ENCODE measurements around the gene COPB2.

COPB2 gene

GRCh38 chr3:139358841-139359562 is 30.4 kb downstream of the COPB2 start:
- DNase-seq (ENCODE audit: low read depth, low spot score), result no peak
- no peak overlapping the region for H3K4me3 ChIP-seq (ENCODE audit: low read depth, low read length)
- in situ Hi-C loops (cut with HindIII; ENCODE audit: low sequenced_read_pairs), result no loop called here
- TF ChIP-seq CTCF (IDR thresholded peaks at IDR 0.05; ENCODE audit: low read depth, low read length), result no peak

DNA sequence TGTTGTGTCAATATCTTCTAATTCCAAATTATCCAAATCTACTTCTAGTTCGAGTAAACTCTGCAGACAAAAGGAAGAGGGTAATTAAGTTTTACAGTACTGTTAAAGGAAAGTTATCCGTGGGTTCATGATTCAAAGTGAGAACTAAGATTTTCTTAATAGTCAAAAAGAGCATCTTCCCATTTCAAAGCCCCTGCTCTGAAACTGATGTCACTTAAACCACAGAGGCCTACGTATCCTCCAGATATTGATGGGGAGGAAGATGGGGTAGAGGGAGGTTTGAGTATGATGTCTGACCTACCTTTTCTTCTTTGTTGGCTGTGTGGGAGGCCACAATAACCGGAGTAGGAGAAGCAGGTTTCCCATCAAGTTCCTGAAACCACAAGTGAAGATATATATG is 31.5 kb downstream of the COPB2 start:
- in situ Hi-C loops (cut with HindIII; ENCODE audit: low sequenced_read_pairs), result no loop called here
- no peak for TF ChIP-seq CTCF (IDR thresholded peaks at IDR 0.05; ENCODE audit: low read depth, low read length)
- no peak overlapping the region for H3K4me3 ChIP-seq (ENCODE audit: low read depth, low read length)
- DNase-seq (ENCODE audit: low read depth, low spot score), result no peak

DNA sequence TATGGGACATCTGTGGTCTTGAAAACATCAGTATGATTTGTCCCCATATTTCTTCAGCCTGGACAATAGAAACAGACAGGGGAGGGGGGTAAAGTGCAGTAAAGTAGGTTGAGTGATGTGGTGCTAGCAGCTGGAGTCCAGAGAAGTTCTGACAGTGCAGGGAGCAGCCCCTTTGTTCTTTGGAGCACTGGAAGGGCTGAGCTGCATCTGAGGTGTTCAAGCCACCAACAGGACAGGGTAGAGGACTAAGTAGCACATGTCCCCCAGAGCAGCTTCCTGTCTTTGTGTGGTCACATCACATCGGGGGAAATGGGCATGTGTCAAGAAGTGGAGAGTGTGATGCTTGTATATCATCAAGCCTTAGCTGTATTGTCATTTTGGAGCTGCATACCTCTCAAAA is 33.6 kb downstream of the COPB2 start:
- no peak overlapping the region for H3K4me3 ChIP-seq (ENCODE audit: low read depth, low read length)
- no peak for TF ChIP-seq CTCF (IDR thresholded peaks at IDR 0.05; ENCODE audit: low read depth, low read length)
- no peak for DNase-seq (ENCODE audit: low read depth, low spot score)
- in situ Hi-C loops (cut with HindIII; ENCODE audit: low sequenced_read_pairs), result no loop called here

GRCh38 chr3:139355476-139355875 is 34.0 kb downstream of the COPB2 start:
- no peak for TF ChIP-seq CTCF (IDR thresholded peaks at IDR 0.05; ENCODE audit: low read depth, low read length)
- H3K4me3 ChIP-seq (ENCODE audit: low read depth, low read length), result no peak overlapping the region
- in situ Hi-C loops (cut with HindIII; ENCODE audit: low sequenced_read_pairs), result no loop called here
- no peak for DNase-seq (ENCODE audit: low read depth, low spot score)

DNA sequence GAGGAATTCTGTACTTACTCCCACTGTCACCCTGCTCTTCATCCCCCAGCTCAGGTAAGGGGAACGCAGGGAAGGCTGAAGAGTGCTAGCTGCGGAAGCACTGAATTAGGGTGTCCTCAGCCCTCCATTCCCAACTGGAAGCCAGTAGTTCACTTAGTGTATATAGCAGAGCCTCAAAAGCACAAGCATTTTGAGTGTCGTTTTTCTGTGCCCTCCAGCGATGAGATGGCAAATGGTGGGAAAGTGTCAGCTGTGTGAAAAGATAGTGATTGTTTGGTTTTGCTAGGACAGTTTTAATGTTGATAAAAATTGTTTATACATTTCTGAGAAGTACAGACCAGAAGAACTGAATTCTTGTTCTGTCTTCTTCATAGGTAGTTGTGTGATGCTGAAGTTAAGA is 34.8 kb downstream of the COPB2 start:
- H3K4me3 ChIP-seq (ENCODE audit: low read depth, low read length), result no peak overlapping the region
- TF ChIP-seq CTCF (IDR thresholded peaks at IDR 0.05; ENCODE audit: low read depth, low read length), result no peak
- in situ Hi-C loops (cut with HindIII; ENCODE audit: low sequenced_read_pairs), result no loop called here
- DNase-seq (ENCODE audit: low read depth, low spot score), result no peak

DNA sequence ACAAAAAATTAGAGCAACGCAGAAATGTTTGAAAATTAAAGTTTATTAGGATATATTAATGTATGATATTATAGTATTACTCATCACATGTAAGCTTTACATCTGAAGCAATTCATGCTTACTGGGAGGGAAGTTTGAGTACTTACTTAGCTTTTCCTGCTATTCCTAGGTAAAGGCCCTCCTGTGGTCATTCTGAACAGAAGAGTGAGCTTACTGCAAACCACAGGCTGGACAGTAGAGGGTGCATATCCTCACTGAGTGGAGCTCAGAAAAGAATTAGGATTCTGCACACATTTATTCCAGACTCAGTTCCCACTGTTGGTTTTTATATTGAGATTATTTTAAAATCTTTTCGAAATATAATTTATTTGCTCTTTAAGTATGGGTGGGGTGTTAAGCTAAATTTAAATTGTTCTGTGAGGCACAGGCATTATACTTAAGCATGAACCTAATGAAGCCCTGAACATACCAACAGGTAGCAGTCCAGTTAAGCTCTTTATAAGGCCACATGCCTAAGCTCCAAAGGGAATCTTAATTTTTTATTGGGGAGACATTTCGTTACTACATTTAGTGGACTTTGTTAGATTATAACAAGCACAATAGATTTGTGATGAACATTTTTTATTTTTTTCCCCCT is 35.4 kb downstream of the COPB2 start:
- TF ChIP-seq CTCF (IDR thresholded peaks at IDR 0.05; ENCODE audit: low read depth, low read length), result peak; percentile 92
- no peak overlapping the region for H3K4me3 ChIP-seq (ENCODE audit: low read depth, low read length)
- peak; percentile 67 for DNase-seq (ENCODE audit: low read depth, low spot score)
- in situ Hi-C loops (cut with HindIII; ENCODE audit: low sequenced_read_pairs), result no loop called here

Measured in astrocyte of the spinal cord (primary cell).